GM23248 (cell line): ENCODE data around the gene PBOV1. TPM values are rescaled to one million over a fixed set of nuclear protein-coding genes. Genes with fewer than 3 reads are reported as not detected.

Source experiments
- DNase-seq: peaks from one replicate; pipeline ENCODE4 v3.0.0-alpha.2; 2015
- H2AFZ ChIP-seq: fragments of 200-600 bp; sonication (generic); 2 replicates; pipeline ENCODE4 v1.6.1; 2016; ENCODE audit warnings: antibody characterized with exemption
- H3F3A ChIP-seq: fragments of 200-600 bp; sonication (generic); 2 replicates; pipeline ENCODE4 v1.6.1; 2016; ENCODE audit warnings: mild to moderate bottlenecking, antibody characterized with exemption, mixed run types; ENCODE audit not compliant: insufficient read depth
- H3K27ac ChIP-seq: fragments of 200-600 bp; sonication (generic); 2 replicates; pipeline ENCODE4 v1.5.1; 2016; ENCODE audit warnings: mild to moderate bottlenecking
- H3K27me3 ChIP-seq: fragments of 200-600 bp; sonication (generic); replicated peaks from 2 replicates; pipeline ENCODE4 v1.6.1; 2016; ENCODE audit warnings: mild to moderate bottlenecking; ENCODE audit not compliant: insufficient read depth
- H3K36me3 ChIP-seq: fragments of 200-600 bp; sonication (generic); 2 replicates; pipeline ENCODE4 v1.6.1; 2016; ENCODE audit warnings: low read depth, mild to moderate bottlenecking
- H3K4me1 ChIP-seq: fragments of 200-600 bp; sonication (generic); 2 replicates; pipeline ENCODE4 v1.6.1; 2016; ENCODE audit warnings: mild to moderate bottlenecking; ENCODE audit not compliant: insufficient read depth
- H3K4me2 ChIP-seq: fragments of 200-600 bp; sonication (generic); one replicate; pipeline ENCODE4 v1.6.1; 2016; ENCODE audit warnings: mild to moderate bottlenecking; ENCODE audit not compliant: unreplicated experiment
- H3K4me3 ChIP-seq: fragments of 200-600 bp; sonication (generic); 2 replicates; pipeline ENCODE4 v1.5.1; 2016; ENCODE audit warnings: mild to moderate bottlenecking
- H3K79me2 ChIP-seq: fragments of 200-600 bp; sonication (generic); 2 replicates; pipeline ENCODE4 v1.6.1; 2016; ENCODE audit warnings: mild to moderate bottlenecking; ENCODE audit not compliant: insufficient read depth
- H3K9ac ChIP-seq: fragments of 200-600 bp; sonication (generic); 2 replicates; pipeline ENCODE4 v1.6.1; 2016; ENCODE audit warnings: mild to moderate bottlenecking
- H3K9me2 ChIP-seq: fragments of 200-600 bp; sonication (generic); 2 replicates; pipeline ENCODE4 v1.6.1; 2016; ENCODE audit warnings: mixed run types, mild to moderate bottlenecking, moderate library complexity; ENCODE audit not compliant: insufficient read depth
- H3K9me3 ChIP-seq: fragments of 200-600 bp; sonication (generic); one replicate; pipeline ENCODE4 v1.6.1; 2017; ENCODE audit warnings: low read depth
- H4K20me1 ChIP-seq: fragments of 200-600 bp; sonication (generic); 2 replicates; pipeline ENCODE4 v1.6.0; 2016; ENCODE audit not compliant: insufficient read depth
- EZH2 ChIP-seq: fragments of 200-600 bp; sonication (generic); IDR thresholded peaks from 2 replicates; pipeline ENCODE4 v1.6.1; 2018; ENCODE audit warnings: antibody characterized with exemption, mild to moderate bottlenecking; ENCODE audit not compliant: insufficient read depth, poor library complexity, severe bottlenecking
- EZH2phosphoT487 ChIP-seq: fragments of 200-600 bp; sonication (generic); IDR thresholded peaks from 2 replicates; pipeline ENCODE4 v1.6.1; 2018; ENCODE audit warnings: antibody characterized with exemption, moderate library complexity, mild to moderate bottlenecking, low read depth; ENCODE audit not compliant: insufficient read depth
- WGBS, 2 experiments: methylation state at CpG; one replicate each; pipeline ENCODE4 v1.1.6; 2015 to 2017; ENCODE audit warnings: low lambda C conversion rate in 2 of 2, low coverage in 1 of 2; ENCODE audit errors: missing lambda C conversion rate in 2 of 2; 5-methylcytosine and 5-hydroxymethylcytosine counted together
- in situ Hi-C: fragments of 300-500 bp; cut with MboI; formaldehyde crosslinking; loops from 2 replicates; pipeline ENCODE4 v1.15.0; 2020
- polyA plus RNA-seq: library from polyadenylated mRNA; unstranded; fragments of >200 nt; fragmentation: Nextera tagmentation; extraction: Ambion mirVana; gene quantifications from 2 replicates; pipeline ENCODE4 v1.2.1, GENCODE V29; 2016
- total RNA-seq: library from RNA; depleted of rRNA; stranded (reverse); fragments of >200 nt; shearing (Covaris generic); gene quantifications from 2 replicates; pipeline ENCODE4 v1.2.3, GENCODE V29; 2014

PBOV1 gene
- total and polyA plus RNA-seq, 2 experiments from 2014 or later, result not detected

DNA sequence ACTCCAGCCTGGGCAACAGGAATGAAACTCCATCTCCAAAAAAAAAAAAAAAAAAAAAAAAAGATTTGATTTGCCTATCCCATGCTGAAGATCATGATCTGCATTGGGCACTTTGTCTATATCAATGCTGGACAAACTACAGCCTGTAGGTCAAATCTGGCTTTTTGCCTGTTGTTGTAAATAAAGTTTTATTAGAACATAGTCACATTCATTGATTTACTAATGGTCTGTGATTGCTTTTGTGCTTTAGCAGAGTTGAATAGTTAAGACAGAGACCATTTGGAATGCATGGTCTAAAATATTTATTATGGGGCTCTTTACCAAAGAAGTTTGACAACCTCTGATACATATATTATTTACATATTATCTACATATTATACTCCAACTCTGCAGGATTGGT lies 14.0 kb downstream of the PBOV1 start:
- Histone ChIP-seq H3K9me2 (no peaks in the 10 kb centered on the region), H2AFZ (no peak overlapping the region), H3F3A (no peaks in the 10 kb centered on the region), H3K27me3 (no peaks in the 10 kb centered on the region; the same call in 1 of the 2 replicates), H3K27ac (no peak overlapping the region), H3K4me2 (no peak overlapping the region), H3K9ac (no peak overlapping the region), H4K20me1 (no peaks in the 10 kb centered on the region), H3K9me3 (no peaks in the 10 kb centered on the region), H3K36me3 (no peaks in the 10 kb centered on the region), H3K4me3 (no peak overlapping the region), H3K79me2 (no peaks in the 10 kb centered on the region), H3K4me1 (no peaks in the 10 kb centered on the region)
- TF ChIP-seq EZH2phosphoT487 (no peak), EZH2 (no peak)
- in situ Hi-C loops, result no loop called here
- no peak for DNase-seq

GRCh38 chr6:138203315-138203714 lies 15.0 kb downstream of the PBOV1 start:
- TF ChIP-seq EZH2 (no peak), EZH2phosphoT487 (no peak)

DNA sequence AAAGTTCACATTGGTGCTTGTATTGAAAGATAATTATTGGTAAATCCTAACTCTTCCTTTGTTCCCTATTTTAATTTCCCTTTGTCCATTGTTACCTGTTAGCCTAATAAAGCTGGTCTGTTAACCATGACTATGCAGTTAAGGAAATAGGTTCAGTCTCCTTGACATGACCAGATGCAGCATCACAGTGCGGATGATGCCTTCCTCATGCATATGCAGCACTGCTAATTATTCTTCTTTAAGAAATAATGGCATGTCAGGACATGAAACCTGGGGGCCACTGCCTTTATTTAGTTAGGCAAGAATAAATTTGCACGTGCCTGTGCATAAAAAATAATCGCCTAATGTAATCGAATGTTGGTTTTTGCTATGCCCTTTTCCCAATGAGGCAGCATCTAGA lies 16.5 kb downstream of the PBOV1 start:
- TF ChIP-seq EZH2phosphoT487 (no peak), EZH2 (no peak)
- H3K9me2 ChIP-seq, result no peaks in the 10 kb centered on the region
- H3K79me2 ChIP-seq, result no peaks in the 10 kb centered on the region
- in situ Hi-C loops, result no loop called here
- H3K9me3 ChIP-seq, result no peaks in the 10 kb centered on the region
- no peak overlapping the region for H3K4me2 ChIP-seq
- H3K36me3 ChIP-seq, result no peaks in the 10 kb centered on the region
- no peak for DNase-seq
- no peak overlapping the region for H3K9ac ChIP-seq
- H2AFZ ChIP-seq, result no peak overlapping the region
- no peak overlapping the region for H3K4me3 ChIP-seq
- no peaks in the 10 kb centered on the region for H3K27me3 ChIP-seq
- no peaks in the 10 kb centered on the region for H3F3A ChIP-seq
- H3K4me1 ChIP-seq, result no peaks in the 10 kb centered on the region
- no peak overlapping the region for H3K27ac ChIP-seq
- WGBS, 2 experiments, result 77% methylated on average over 4 of the region's 4 CpGs
- no peaks in the 10 kb centered on the region for H4K20me1 ChIP-seq

More at GRCh38 chr6:138203315-138203714, 15.0 kb downstream of the PBOV1 start:
- Histone ChIP-seq H4K20me1 (no peaks in the 10 kb centered on the region), H3K4me1 (no peaks in the 10 kb centered on the region), H3K9me2 (no peaks in the 10 kb centered on the region), H3K36me3 (no peaks in the 10 kb centered on the region), H3K9ac (no peak overlapping the region), H3K79me2 (no peaks in the 10 kb centered on the region), H2AFZ (no peak overlapping the region), H3K4me3 (no peak overlapping the region), H3K27ac (no peak overlapping the region), H3K4me2 (no peak overlapping the region), H3K9me3 (no peaks in the 10 kb centered on the region), H3K27me3 (no peaks in the 10 kb centered on the region; the same call in 1 of the 2 replicates), H3F3A (no peaks in the 10 kb centered on the region)
- 46 to 48% methylated on average over 2 of the region's 2 CpGs for WGBS, 2 experiments
- in situ Hi-C loops, result no loop called here
- no peak for DNase-seq

- in situ Hi-C loops, result no loop called here
- Histone ChIP-seq H3K4me3 (no peak overlapping the region), H3K79me2 (no peaks in the 10 kb centered on the region), H3K4me2 (no peak overlapping the region), H4K20me1 (no peaks in the 10 kb centered on the region), H3F3A (no peaks in the 10 kb centered on the region), H2AFZ (no peak overlapping the region), H3K9ac (no peak overlapping the region), H3K9me3 (no peaks in the 10 kb centered on the region), H3K36me3 (no peaks in the 10 kb centered on the region), H3K27ac (no peak overlapping the region), H3K9me2 (no peaks in the 10 kb centered on the region), H3K27me3 (no peaks in the 10 kb centered on the region), H3K4me1 (no peaks in the 10 kb centered on the region)
- WGBS, 2 experiments, result 53 to 56% methylated on average over 6 of the region's 6 CpGs
- TF ChIP-seq EZH2 (no peak), EZH2phosphoT487 (no peak)
- no peak for DNase-seq
Observed at GRCh38 chr6:138198430-138199091, 19.7 kb downstream of the PBOV1 start.
